ENCODE data around the gene TLR3.
"Not testable (repeated sequence)": the region's sequence is repeated elsewhere in the genome, so short reads cannot be mapped to it uniquely, and the experiment has no call there.

The TLR3 gene

DNA sequence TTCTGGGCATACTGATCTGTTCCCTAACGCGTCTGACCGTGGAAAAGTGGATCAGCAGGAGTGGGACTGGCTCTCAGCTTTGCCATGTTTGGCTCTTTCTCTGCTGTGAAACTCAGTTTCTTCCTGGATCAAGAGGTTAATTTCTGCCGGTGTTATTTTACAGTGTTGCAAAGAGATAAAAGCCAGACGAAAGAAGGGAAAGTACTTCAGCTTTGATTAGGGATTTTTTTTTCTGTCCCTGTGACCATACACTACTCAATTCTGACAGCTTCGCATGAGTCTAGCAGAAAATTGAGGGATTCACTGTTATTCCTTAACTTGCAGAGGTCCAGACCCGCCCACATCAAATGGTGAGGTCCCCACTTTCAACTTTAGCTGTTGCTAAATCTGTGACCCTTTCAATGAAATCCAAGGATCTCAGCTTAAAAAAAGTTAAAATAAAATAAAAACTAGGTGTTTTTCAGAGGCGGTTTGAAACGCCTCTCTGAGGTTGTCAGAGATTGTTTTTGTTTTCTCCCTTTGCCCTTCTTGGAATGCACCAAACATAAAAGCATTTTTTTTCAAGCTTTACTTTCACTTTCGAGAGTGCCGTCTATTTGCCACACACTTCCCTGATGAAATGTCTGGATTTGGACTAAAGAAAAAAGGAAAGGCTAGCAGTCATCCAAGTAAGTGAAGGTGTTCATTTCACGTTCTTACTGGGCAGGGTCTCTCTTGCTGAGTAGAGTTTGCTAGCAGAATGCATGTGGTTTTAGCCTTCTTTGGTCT, at the start of gene TLR3:
Gene TLR3, plus strand, starts transcription at position 576 of the 768 bp plus-strand sequence. CDS start 7,464 bp downstream, outside the sequence.
- peak; percentile 10 for DNase-seq (ENCODE audit: low read depth)

DNA sequence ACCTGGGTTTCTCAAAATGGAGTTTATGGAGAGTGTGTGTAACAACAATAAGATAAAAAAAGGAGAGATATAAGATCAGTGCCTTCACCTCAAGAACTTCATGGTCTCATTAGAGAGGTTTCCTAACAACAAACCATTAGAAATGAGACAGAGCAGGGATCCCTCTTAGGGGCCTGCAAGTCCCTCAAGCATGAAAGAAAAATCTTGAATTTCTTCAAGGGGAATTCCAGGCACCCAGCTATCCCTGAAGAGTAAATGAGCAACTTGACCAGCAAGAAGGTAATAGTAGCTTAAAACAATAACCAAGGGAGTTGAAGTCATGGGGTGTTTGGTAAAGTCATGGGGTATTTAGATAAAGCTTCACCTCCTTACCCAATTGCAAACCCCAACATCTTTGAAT, 49.7 kb upstream of the TLR3 start:
- DNase-seq (ENCODE audit: low read depth) = no peak

DNA sequence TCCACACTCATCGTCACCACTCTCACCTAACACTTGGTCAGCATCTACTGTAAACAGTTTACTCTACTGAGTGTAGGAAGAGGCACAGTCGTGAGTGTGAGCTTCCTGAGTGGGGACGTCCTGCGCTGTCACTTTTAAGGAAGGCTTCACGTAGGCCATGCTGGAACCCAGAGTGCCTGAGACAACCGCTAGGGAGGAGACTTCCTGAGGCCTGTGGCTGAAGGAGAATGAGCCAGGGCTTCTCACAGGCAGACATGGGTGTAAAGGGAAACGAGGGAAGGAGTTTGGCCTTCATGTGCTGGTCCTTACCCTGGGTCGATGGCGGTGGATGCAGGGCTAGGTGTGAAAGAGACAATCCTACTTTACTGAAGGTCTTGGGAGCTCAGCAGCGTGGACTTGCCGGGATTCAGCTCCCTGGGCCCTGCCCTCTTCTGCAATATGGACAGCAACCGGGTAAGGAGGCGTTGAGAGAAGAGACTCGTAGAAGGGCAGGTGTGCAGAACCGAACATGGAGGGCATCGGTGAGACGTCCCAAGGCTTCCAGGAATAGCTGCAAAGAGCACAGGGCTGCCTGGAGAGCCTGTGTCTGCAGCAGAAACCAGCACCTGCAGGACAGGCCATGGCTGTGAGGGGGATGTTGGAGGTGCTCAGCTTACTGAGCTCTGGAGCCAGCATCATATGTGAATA, 48.7 kb upstream of the TLR3 start:
- DNase-seq (ENCODE audit: low read depth) = no peak

DNA sequence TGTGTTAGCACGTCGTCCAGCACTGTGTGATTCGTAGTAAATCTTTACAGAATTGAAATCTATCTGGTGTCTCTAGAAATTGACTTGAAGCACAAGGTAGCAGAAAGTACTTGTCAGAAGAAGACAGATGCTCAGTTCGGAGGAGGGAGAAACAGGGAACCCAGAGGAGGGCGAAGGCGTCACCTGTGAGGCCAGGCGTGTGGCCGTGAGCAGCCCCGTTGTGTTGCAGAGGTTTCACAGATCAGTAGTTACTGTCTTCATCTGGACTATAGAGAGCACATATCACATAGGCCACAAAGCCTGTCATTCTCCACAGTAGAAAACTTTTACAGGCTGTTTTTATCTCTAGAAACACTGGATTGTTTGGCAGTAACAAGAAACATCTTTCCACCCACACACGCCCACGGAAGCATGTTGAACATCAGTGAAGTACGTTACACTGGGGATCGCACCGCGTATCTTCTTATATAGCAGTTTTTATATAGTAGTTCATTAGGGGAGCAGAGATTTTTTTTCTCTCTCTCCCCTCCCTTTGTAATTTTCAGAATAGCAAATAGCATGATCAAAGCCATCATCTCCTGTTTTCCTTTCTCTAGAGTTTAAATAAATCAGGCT, 48.1 kb upstream of the TLR3 start:
- DNase-seq (ENCODE audit: low read depth) = no peak

DNA sequence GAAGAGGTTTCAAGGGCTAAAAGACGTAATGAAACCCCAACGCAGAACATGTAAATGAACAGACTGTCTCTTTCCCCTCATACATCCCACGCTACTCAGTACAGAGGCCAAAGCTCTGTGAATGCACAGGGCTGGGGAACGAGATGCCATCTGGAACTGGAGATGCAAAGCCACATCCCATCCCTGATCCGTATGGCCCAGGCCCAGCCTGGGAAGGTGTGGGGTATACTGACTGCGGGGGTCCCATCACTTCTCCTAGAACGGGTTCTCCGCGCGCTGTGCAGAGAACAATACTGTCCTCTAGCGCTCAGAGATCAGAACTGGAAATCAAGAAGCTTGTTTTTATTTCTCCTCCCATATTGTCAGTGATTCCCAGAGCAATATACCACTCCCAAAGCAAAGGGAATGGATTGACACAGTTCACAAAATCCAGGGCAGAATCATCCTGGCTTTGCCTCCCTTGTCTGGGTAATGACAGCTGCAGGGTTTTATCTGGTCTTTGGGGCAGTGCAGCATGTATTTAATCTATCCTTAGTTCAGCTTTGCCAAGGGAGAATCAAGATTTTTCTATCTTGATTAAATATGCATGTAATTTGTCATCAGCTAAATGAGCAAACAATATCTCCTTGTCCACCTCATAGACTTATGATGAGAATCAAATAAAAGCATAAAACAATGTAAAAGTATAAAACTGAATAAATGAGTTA, 47.3 kb upstream of the TLR3 start:
- DNase-seq (ENCODE audit: low read depth) = peak; percentile 13

DNA sequence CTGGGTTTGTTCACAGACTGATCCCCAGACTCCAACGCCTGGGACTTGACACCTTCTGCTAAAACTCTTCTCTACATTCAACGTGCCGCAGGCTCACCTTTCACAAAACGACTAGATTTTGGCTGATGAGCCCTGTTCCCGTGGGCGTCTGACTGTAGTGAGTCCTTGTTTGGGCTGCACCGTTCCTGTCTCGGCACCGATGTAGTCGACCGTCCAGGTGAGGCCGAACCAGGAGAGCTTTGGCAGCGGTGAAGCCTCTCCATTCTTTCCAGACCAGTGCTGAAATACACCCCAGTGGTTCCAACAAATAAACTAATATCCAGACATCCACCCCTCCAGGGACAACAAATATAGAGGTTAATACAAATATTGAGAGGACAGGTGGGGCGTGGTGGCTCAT, 45.0 kb upstream of the TLR3 start:
- DNase-seq (ENCODE audit: low read depth) = no peak

DNA sequence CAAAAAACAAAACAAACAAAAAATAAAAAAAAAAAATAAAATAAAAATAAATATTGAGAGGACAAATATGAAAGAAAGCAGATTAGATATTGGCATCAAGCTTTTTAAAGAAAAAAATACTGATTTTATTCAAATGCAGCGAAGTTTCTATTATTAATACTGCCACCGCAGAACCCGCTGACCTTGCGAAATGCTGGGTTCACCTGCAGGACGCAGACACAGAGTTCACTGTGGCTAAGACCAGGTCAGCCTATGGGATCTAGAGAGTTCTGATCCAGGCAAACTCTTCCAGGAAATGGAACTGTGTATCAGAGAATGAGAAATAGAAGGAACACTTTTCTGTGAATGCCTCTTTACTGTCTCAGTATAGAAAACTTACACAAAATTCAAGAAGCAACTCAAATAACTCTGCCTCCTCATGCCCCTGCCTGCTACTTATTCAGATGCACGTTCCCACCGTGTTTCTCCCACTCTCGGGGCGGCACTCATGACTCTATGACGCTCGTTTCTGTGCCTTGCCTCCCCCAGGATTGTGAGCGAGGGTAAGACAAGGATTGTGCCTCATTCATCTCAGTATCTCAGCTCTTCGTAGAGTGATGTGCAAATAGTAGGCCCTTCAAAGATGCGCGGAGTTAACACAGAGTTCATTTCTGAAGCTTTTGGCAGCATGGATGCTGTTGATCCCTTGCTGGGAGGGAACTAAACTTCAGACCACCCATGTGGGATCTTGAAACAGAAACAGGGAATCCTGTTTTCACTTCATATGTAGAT, 44.1 kb upstream of the TLR3 start:
- DNase-seq (ENCODE audit: low read depth) = no peak

DNA sequence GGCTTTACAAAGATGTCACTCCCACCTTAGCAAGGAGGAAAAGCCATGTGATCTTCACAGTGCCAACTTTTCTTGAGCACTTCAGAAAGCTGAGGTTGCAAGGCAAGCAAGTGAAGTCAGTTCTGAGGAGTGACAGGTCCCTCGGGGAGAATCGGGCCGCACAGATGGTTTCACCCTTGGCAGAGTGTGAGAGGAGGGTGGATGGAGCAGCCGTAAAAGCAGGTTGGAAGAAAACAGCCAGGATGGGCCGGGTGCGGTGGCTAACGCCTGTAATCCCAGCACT, 43.6 kb upstream of the TLR3 start:
- DNase-seq (ENCODE audit: low read depth) = no peak

DNA sequence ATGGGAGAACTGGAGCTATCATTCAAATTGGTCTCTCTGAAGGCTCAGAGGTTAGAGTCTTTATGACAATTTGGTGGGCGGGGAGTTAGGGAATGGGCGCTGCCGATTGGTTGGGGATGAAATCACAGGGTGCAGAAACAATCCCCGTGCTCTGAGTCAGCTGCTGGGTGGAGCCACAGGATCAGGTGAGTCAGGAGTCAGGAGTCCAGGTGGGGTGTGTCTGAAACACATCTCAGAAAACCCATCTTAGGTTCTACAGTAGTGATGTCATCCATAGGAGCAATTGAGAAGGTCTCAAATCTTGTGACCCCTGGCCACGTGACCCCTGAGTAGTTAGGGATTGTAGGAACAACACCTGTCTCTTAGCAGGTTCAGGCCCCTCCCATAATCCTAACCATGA, 41.6 kb upstream of the TLR3 start:
- no peak for DNase-seq (ENCODE audit: low read depth)

DNA sequence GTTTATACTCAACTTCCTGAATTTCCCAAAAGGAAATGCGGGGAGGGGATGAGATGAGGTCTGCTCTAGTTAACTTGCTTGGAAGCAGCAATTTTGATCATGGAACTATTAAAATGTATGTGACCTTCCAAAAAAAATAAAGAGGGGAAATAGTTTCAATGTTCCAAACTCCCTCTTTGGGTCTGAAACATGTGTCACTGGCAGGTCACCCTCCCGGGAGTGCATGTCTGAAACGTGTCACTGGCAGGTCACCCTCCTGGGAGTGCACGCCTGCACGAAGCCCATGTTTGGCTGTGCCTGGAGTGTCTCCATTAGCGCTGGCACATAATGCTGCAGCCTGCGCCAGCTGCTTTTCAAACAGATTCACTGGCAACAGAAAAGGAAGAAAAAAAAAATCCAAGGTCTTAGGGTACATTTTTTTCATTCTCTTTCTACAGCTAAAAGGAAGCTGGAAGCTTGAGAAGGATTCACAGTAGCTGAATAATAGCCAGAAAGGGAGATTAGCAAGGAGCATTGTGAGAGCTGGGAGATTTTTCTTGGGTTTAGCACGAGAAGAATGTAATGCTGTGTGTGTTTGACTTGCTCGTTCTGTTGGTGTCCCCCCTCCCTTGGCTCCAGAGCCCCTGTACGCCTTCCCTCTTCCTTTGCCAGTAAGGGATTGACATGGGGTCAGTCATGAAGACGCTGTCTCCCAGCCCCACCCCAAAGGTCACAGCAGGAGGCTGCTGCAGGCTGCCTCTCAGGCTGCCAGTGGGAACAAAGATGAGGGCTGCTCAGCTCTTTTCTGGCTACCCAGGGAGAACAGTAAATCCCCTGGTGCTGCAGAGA, 39.2 kb upstream of the TLR3 start:
- DNase-seq (ENCODE audit: low read depth) = peak; percentile 62

DNA sequence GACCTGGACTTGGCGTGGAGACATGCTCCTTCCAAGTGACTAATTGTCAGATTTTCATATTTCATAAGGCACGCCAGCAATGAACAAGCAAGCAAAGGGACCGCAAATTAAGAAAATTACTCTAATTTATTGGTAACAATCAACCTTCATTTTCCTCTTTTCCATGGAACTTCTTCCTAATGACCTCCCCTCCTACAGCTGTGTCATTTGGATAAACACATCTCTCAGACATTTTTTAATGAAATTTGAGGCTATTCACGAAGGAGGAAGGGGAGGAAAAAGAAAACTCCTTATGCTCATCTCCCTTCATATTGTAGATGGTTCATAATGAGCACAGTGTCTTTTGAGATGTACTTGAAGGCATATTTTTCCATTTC, 38.6 kb upstream of the TLR3 start:
- DNase-seq (ENCODE audit: low read depth) = no peak

DNA sequence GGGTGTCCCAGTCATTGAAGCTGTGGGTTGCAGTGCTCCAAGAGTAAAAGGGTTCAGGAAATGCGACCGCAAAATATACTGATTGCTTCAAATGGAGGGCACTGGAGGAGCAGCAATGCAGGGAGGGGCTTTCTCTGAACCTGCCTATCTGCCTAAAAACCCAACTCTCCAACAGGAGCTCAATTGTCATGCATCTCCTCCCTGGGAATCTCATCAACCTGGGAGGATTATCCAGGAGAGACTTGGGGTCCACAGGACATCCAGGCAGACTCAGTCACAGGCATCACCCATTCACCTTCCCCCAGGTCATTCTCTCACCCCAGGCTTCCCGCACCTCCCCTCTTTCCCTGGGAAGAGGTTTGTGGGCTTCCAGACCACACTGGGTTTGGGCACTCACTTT, 38.2 kb upstream of the TLR3 start:
- DNase-seq (ENCODE audit: low read depth) = no peak

DNA sequence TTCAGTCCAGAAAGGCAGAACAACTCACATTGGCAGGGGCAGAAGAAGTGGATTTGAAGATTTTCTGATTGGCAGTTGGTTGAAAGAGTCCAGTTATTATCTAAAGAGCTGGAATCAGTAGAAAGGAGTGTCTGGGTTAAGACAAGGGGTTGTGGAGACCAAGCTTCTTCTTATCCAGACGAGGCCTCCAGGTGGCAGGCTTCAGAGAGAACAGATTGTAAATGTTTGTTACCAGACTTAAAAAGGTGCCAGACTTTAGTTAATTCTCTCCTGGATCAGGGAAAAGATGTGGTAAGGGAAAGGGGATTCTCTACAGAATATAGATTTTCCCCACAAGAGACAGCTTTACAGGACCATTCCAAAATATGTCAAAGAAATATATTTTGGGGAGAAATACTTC, 36.7 kb upstream of the TLR3 start:
- DNase-seq (ENCODE audit: low read depth) = no peak

DNA sequence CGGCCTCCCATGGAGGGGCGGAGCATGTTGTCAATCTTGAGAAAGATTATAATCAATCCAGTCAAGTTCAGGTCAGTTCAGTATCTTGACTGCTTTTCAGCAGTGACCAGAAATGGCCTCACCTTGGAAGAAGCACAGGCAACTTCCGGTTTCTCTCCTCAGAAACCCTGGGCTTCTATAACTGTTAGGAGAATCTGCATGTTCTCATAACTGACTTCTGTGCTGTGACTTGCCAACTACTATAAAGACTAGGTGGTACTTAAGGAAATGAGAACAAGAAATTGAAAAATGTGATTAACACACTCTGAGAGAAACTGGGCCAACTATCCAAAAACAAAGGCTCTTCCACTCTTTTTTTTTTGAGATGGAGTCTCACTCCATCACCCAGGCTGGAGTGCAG, 35.9 kb upstream of the TLR3 start:
- no peak for DNase-seq (ENCODE audit: low read depth)

DNA sequence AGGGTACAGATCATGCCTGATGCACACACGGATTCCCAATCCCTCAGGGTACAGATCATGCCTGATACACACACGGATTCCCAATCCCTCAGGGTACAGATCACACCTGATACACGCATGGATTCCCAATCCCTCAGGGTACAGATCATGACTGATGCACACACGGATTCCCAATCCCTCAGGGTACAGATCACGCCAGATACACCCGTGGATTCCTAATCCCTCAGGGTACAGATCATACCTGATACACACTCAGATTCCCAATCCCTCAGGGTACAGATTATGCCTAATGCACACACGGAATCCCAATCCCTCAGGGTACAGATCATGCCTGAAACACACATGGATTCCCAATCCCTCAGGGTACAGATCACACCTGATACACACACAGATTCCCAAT, 34.3 kb upstream of the TLR3 start:
- DNase-seq (ENCODE audit: low read depth) = not testable (repeated sequence)

DNA sequence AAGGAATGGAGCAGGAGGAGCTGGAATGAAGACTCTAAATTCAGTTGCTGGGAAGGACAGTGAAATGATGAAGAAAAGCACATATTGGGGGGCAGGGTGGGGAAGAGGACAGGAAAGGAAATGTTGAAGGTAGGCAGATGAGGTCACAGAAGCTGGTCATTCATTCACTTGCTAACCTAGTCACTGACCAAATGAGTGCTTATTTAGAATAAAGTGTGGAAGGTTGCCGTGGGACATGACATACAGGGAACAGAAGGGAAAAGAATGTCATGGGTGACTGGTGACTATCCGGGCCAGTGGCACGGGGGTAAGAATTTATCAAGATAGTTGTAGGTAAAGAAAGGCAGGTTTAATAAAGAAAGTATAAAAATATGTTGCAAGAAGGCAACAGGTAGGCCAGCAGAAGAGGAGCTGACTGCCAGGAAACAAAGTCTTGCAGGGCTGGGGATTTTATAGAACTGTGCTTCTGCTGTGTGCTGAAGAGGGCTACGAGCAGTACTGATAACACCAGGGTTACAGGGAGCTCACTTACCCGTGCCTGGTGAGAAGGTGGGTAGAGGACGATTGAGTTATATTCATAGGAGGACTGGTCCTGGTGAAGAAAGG, 31.9 kb upstream of the TLR3 start:
- no peak for DNase-seq (ENCODE audit: low read depth)

DNA sequence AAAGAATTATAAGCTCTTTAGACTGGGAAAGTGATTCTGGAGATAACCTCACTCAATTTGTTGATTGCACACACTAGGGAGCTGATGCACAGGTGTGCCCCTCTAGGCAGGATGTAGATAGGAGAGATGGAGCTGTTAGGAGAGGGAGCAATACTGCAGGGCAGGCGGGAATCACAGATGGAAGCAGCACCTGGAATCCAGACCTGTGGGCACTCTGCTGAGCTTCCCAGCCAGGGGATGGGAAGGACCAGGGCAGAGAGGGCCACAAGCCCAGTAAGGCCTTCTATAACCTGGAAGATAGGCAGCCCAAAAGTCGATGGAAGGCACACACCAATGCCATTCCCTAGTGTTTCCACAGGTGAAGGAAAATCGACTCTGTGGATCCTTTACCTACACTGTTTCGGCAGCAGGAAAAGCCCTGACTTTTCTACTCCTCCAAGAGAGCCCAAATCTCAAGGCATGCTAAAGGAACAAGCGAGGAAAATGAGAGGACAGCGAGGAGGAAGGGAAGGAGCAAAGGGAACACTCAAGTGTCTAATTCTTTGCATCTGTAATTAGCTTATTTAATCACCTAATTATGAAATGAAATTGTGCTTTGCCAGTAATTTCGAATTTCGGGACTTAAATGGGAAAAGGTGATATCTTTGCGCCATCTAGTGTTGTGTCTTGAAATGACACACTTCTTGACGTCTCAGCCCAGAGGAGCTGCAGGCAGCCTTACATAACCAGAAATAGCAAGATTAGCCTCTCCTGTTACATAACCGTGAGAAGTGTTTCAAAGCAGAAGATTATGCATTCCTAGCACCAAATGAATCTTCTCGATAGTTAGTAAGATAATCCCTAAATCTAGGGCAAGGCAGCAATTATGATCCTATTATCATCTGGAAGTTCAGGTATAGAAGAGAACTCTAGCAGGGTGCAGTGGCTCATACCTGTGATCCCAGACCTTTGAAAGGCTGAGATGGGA, 31.0 kb upstream of the TLR3 start:
- peak; percentile 68 for DNase-seq (ENCODE audit: low read depth)

DNA sequence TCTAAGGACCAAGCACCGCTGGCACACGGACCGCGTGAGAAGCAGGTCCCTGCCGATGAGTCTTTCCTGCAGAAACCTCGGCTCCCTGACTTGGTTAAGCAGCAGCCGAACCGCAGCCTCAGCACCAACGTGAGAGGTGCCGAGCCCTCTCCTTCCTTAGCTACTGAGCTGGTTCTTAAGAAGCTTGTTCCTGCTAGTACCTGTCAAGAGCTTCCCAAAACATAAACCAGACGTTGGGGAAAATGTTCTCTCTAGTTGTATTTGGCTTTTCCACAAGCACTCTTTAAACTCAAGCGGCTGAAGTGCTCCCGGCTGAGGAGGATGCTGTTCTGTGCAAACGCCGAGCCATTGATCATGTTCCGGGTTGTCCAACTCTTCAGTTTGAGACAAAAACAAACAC, 29.3 kb upstream of the TLR3 start:
- no peak for DNase-seq (ENCODE audit: low read depth)

DNA sequence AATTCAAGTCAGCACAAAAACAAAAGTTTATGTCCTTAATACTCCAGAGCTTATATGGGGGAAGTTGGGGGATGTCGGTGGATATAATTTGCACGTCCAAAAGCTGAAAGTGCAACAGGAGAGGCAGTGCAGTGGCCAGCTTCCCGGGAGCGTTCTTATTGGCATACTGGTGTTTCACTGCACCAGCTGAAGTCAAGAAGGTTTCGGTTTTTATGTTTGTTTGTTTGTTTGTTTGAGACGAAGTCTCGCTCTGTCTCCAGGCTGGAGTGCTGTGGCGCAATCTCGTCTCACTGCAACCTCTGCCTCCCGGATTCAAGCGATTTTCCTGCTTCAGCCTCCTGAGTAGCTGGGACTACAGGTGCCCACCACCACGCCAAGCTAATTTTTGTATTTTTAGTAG, 28.6 kb upstream of the TLR3 start:
- no peak for DNase-seq (ENCODE audit: low read depth)

DNA sequence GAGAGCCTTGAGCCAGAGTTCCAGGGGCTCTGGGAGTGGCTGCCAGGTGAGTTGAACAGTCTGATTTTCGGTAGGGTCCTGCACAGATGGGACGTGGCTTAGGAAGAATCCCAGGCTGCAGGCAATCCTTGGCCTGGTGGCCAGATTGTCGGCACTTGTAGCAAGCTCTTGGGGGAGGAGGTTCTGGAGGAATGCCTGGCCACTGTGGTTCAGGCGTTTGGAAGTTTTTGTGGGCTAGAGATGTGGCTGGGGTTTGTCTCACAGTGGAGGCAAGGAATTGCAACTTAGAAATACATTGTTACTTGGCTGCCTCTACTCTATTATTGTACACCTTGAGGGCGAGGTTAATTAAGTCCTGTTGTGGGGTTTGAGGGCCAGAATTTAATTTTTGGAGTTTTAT, 21.5 kb upstream of the TLR3 start:
- DNase-seq (ENCODE audit: low read depth) = not testable (repeated sequence)
